ENCODE data around the gene PDE6A.

DNA sequence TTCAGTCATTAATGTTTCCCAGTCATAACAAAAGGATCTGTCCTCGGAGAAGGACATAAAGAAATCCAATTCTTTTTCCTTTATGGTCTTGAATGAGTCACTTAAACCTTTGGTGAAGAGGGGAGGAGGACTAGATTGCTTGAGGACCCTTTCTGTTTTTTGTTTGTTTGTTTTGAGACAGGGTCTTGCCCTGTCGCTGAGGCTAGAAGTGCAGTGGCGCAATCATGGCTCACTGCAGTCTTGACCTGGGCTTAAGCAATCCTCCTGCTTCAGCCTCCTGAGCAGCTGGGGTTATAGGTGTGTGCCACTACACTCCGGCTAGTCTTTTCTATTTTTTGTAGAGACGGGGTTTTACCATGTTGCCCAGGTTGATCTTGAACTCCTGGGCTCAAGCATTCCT is 43.5 kb upstream of the PDE6A start:
- TF ChIP-seq, protein P1, sequence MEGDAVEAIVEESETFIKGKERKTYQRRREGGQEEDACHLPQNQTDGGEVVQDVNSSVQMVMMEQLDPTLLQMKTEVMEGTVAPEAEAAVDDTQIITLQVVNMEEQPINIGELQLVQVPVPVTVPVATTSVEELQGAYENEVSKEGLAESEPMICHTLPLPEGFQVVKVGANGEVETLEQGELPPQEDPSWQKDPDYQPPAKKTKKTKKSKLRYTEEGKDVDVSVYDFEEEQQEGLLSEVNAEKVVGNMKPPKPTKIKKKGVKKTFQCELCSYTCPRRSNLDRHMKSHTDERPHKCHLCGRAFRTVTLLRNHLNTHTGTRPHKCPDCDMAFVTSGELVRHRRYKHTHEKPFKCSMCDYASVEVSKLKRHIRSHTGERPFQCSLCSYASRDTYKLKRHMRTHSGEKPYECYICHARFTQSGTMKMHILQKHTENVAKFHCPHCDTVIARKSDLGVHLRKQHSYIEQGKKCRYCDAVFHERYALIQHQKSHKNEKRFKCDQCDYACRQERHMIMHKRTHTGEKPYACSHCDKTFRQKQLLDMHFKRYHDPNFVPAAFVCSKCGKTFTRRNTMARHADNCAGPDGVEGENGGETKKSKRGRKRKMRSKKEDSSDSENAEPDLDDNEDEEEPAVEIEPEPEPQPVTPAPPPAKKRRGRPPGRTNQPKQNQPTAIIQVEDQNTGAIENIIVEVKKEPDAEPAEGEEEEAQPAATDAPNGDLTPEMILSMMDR (IDR thresholded peaks at IDR 0.05; ENCODE audit: extremely low read depth in 1 of 2, insufficient read depth in 1 of 2, low read depth in 1 of 2, low read length in 2 of 2) = no peak
- TF ChIP-seq EZH2 (IDR thresholded peaks at IDR 0.05; ENCODE audit: borderline replicate concordance, low read depth, low read length, severe bottlenecking) (no peak), POLR2AphosphoS5 (IDR thresholded peaks at IDR 0.05; ENCODE audit: insufficient read depth, low read depth, low read length) (no peak), FOS (IDR thresholded peaks at IDR 0.05; ENCODE audit: borderline replicate concordance, insufficient read depth, low read length) (no peak)
